EH (cell line): ENCODE measurements around the gene FOXF2.

ENCODE experiments used
- DNase-seq: peaks from one replicate; pipeline ENCODE4 v3.0.0-alpha.2; 2015; ENCODE audit warnings: low read depth

Gene FOXF2

GRCh38 chr6:1378065-1379016 is 11.0 kb upstream of the FOXF2 start:
- DNase-seq: no peak

- DNase-seq: no peak
Observed at GRCh38 chr6:1379017-1379787, 10.2 kb upstream of the FOXF2 start.

- DNase-seq: no peak
Observed at GRCh38 chr6:1379788-1380147, 9.6 kb upstream of the FOXF2 start.

GRCh38 chr6:1380625-1381427 is 8.6 kb upstream of the FOXF2 start:
- DNase-seq: no peak

GRCh38 chr6:1381481-1382330 is 7.7 kb upstream of the FOXF2 start:
- DNase-seq: peak; percentile 48

- no peak for DNase-seq
Observed at GRCh38 chr6:1382331-1382882, 7.0 kb upstream of the FOXF2 start.

- no peak for DNase-seq
Observed at GRCh38 chr6:1382883-1383728, 6.3 kb upstream of the FOXF2 start.

- DNase-seq: no peak
Observed at GRCh38 chr6:1383729-1384548, 5.4 kb upstream of the FOXF2 start.

GRCh38 chr6:1384549-1385128 is 4.7 kb upstream of the FOXF2 start:
- DNase-seq: no peak

GRCh38 chr6:1385129-1386037 is 4.0 kb upstream of the FOXF2 start:
- DNase-seq: no peak

- no peak for DNase-seq
Observed at GRCh38 chr6:1386038-1386709, 3.2 kb upstream of the FOXF2 start.

- no peak for DNase-seq
Observed at GRCh38 chr6:1387538-1387875, 1.9 kb upstream of the FOXF2 start.

GRCh38 chr6:1387876-1388629 is 1.3 kb upstream of the FOXF2 start:
- DNase-seq: peak; percentile 71

- DNase-seq: no peak
Observed at GRCh38 chr6:1388630-1389368, 577 bp upstream of the FOXF2 start.

- peak; percentile 72 for DNase-seq
Observed at GRCh38 chr6:1390133-1390945, 963 bp downstream of the FOXF2 start.
